Muscle of leg (tissue), 16 donors: ENCODE measurements around the gene OR52A1. TPM values are rescaled to one million over a fixed set of nuclear protein-coding genes. Genes with fewer than 3 reads are reported as not detected.

Experiments
- DNase-seq: peaks from one replicate; pipeline ENCODE4 v3.0.0; 2013
- H3K27ac ChIP-seq: one replicate; pipeline ENCODE4 v1.5.1; 2013; ENCODE audit warnings: mild to moderate bottlenecking, low read length, control low read depth
- H3K27me3 ChIP-seq: one replicate; pipeline ENCODE4 v1.6.1; 2013; ENCODE audit warnings: low read length; ENCODE audit not compliant: control insufficient read depth, insufficient read depth
- H3K36me3 ChIP-seq: one replicate; pipeline ENCODE4 v1.6.1; 2013; ENCODE audit warnings: low read length; ENCODE audit not compliant: control insufficient read depth, insufficient read depth
- H3K4me1 ChIP-seq: one replicate; pipeline ENCODE4 v1.6.1; 2013; ENCODE audit warnings: low read length; ENCODE audit not compliant: control insufficient read depth, insufficient read depth
- H3K4me3 ChIP-seq: one replicate; pipeline ENCODE4 v1.5.1; 2013; ENCODE audit warnings: low read length, control low read depth
- H3K9me3 ChIP-seq: replicated peaks from 2 replicates; pipeline ENCODE4 v1.6.1; 2013; ENCODE audit warnings: low read depth, low read length; ENCODE audit not compliant: control insufficient read depth
- WGBS: methylation state at CpG from one replicate; pipeline ENCODE4 v1.1.5; 2013; ENCODE audit warnings: missing lambda C conversion rate; ENCODE audit not compliant: insufficient coverage; 5-methylcytosine and 5-hydroxymethylcytosine counted together
- long read RNA-seq, 11 donors: transcript quantifications; one replicate each; lab custom pipeline, GENCODE V29; 2026
- polyA plus RNA-seq, 8 donors: library from polyadenylated mRNA; unstranded; fragments of 120-200 nt; gene quantifications; one replicate each; pipeline versions ENCODE4 v1.2.1 to v1.2.3, GENCODE V29; 2013; ENCODE audit warnings: inconsistent platforms in 1 of 8, low replicate concordance in 1 of 8; ENCODE audit not compliant: insufficient read length in 8 of 8, insufficient read depth in 1 of 8
- total RNA-seq: library from RNA; stranded (reverse); fragments of 120-200 nt; gene quantifications from one replicate; pipeline ENCODE4 v1.2.4, GENCODE V29; 2013

The OR52A1 gene
- not detected for total RNA-seq
- polyA plus RNA-seq, result under 1 TPM in 6 of 8 donors, not detected in 2; 0.01 to 0.03 (median 0.01) TPM
- long read RNA-seq, donor 1, result 0 reads
- long read RNA-seq, donor 2, result 0 reads
- long read RNA-seq, donor 3, result 0 reads
- long read RNA-seq, donor 4, result 0 reads
- long read RNA-seq, donor 5, result 0 reads
- long read RNA-seq, donor 6, result 0 reads
- long read RNA-seq, donor 7, result 0 reads
- long read RNA-seq, donor 8, result 0 reads
- long read RNA-seq, donor 9, result 0 reads
- long read RNA-seq, donor 10, result 0 reads
- long read RNA-seq, donor 11, result 0 reads

DNA sequence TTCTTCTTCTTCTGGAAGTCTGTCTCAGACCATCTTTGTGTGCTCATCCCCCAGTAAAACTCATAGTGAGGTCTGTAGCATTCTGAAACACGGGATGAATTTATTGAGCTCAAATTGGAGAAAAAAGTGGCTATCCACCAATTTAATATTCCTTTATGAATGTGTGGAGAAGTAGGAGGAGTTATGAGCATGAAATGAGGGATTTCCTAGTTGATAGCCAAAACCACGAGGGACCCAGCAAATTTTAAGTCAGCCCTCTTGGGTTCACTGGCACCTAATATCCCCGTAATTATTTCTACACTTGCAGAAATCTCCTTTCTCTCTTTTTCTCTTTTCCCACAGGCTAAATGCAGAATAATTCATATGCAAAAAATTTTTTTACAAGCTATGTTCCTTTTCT is at the start of gene OR52A1:
OR52A1 (minus strand) TSS at position 101 of the 400 bp plus-strand sequence. CDS start 2,388 bp downstream, outside the sequence.
- DNase-seq, result no peak
- no peaks in the 10 kb centered on the region for H3K9me3 ChIP-seq
- H3K36me3 ChIP-seq, result no peaks in the 10 kb centered on the region
- H3K27me3 ChIP-seq, result no peaks in the 10 kb centered on the region
- no peak within 1 kb of the TSS for H3K27ac ChIP-seq
- H3K4me3 ChIP-seq, result no peak within 1 kb of the TSS
- H3K4me1 ChIP-seq, result no peaks in the 10 kb centered on the region
- 100% methylated on average over 1 of the region's 3 CpGs for WGBS

DNA sequence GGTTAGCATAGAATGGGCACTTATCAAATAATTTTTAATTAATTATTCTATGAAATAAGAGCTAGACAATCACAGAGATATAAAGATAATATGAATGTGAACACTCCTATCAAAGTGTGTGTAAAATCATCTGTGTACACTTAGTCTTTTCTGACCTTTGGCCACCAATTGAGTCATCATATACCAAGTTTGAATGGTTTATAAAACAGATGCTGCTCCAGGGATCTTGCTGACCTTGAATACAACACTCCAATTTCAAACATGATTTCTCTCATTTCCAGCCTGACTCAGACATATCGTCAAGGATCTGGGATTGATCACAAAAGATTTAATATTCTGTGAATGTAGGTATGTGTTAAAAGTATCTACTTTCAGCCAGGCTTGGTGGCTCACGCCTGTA is 48.8 kb upstream of the OR52A1 start:
- H3K9me3 ChIP-seq, result no peaks in the 10 kb centered on the region
- H3K27ac ChIP-seq, result no peak overlapping the region
- H3K4me1 ChIP-seq, result no peaks in the 10 kb centered on the region
- H3K36me3 ChIP-seq, result no peaks in the 10 kb centered on the region
- H3K4me3 ChIP-seq, result no peak overlapping the region
- no peak for DNase-seq
- no peaks in the 10 kb centered on the region for H3K27me3 ChIP-seq
- WGBS, result no CpG with 5 or more reads among the region's 2 CpGs

DNA sequence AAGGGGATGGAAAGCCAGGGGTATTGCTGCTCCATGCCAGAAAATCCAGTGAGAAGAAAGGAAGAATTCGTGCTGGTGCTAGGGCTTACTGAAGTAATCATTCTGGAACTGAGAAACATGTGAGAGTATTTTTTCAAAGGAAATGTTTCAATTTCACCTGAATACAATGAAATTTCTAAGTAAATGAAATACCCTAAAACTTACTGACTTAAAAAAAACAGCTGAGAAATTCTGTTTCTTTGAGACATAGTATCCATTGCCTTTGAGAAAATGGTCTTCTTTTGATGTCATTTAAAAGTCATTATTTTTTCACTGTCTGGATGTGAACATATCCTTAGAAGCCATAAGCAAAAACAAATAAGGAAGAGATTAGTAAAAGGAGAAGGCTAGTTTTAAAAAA is 46.0 kb upstream of the OR52A1 start, which contains the start of gene OR51V1:
OR51V1 (minus strand) TSS at position 101 of the 400 bp plus-strand sequence; CDS start at position 101, 0 bp downstream.
- no peak for DNase-seq
- Histone ChIP-seq H3K9me3 (no peaks in the 10 kb centered on the region), H3K4me1 (no peaks in the 10 kb centered on the region), H3K27ac (no peak within 1 kb of the TSS), H3K36me3 (no peaks in the 10 kb centered on the region), H3K27me3 (no peaks in the 10 kb centered on the region), H3K4me3 (no peak within 1 kb of the TSS)
- WGBS, result 60% methylated on average over 1 of the region's 1 CpG

DNA sequence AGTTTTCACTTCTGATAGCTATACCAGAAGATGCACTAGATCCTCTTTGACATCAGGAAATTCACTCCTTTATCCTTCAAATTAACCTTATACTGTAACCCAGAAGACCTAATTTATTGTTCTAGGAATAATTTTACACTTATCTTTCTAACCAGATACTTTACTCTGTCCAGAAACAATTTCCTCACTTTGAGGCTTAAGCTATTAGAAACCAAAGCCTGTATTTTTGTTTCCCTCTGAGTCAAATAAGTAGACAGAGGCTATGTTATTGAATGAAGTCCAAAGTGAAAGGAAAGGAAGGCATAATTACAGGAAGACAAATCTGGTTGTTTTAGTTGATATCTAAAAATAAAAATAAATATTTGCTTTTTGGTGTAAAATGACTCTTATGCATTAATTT is 43.7 kb upstream of the OR52A1 start:
- H3K4me1 ChIP-seq, result no peaks in the 10 kb centered on the region
- no peak for DNase-seq
- no peaks in the 10 kb centered on the region for H3K9me3 ChIP-seq
- H3K4me3 ChIP-seq, result no peak overlapping the region
- no peak overlapping the region for H3K27ac ChIP-seq
- no peaks in the 10 kb centered on the region for H3K36me3 ChIP-seq
- no peaks in the 10 kb centered on the region for H3K27me3 ChIP-seq

DNA sequence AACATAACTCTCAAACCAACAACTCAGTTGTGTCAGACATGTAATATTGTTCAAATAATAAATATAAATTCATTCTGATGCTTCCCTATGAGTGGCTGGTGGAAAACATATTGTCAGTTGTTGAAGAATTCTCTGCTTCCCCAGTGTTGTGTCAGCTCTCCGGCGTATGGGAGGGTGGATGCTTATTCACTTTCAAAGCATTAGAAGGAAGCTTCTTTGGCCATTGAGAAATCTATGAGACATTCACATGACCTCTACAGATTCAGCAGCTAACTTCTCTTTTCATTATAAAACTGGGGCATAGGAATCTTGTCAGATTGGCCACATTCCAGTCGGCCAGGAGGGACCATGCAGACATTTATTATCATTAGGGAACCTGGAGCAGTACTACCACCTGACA is 43.0 kb upstream of the OR52A1 start:
- Histone ChIP-seq H3K4me3 (no peak overlapping the region), H3K9me3 (no peaks in the 10 kb centered on the region), H3K4me1 (no peaks in the 10 kb centered on the region), H3K27me3 (no peaks in the 10 kb centered on the region), H3K36me3 (no peaks in the 10 kb centered on the region), H3K27ac (no peak overlapping the region)
- no CpG with 5 or more reads among the region's 3 CpGs for WGBS
- DNase-seq, result peak; percentile 4

DNA sequence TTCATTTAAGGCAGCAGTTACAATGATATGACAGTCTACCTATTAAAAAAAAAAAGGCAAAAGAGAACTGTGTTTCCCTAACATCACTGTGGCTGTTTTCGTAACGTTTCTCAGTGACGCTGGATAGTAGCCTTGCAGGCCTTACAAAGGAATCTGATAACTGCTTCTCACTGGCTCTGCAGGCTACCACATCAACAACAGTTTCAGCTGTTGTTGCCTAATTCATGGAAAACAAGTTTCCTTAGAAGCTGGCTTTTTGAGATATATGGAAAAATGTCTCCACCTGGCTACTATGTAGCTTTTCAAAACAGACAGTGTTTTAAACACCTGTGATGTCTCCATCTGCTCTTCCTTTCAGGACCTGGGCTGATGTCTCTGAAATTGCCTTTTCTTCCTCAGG is 42.2 kb upstream of the OR52A1 start:
- H3K4me1 ChIP-seq, result no peaks in the 10 kb centered on the region
- DNase-seq, result no peak
- no peak overlapping the region for H3K4me3 ChIP-seq
- 34% methylated on average over 3 of the region's 3 CpGs for WGBS
- no peaks in the 10 kb centered on the region for H3K36me3 ChIP-seq
- no peaks in the 10 kb centered on the region for H3K9me3 ChIP-seq
- H3K27me3 ChIP-seq, result no peaks in the 10 kb centered on the region
- H3K27ac ChIP-seq, result no peak overlapping the region

DNA sequence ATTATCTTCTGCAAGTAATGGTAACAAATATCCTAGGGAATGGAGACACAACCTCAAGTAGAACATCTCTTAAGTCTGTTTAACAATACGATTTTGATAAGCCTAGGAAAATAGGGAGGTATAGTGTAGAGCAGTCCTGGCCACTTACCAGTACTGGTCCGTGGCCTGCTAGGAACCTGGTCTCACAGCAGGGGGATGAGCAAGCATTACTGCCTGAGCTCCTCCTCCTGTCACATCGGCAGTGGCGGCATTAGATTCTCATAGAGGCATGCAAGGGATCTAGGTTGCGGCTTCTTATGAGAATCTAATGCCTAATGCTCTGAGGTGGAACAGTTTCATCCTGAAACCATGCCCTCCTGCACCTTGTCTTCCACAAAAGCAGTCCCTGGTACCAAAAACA is 41.5 kb upstream of the OR52A1 start:
- H3K36me3 ChIP-seq, result no peaks in the 10 kb centered on the region
- DNase-seq, result no peak
- H3K9me3 ChIP-seq, result no peaks in the 10 kb centered on the region
- no peak overlapping the region for H3K27ac ChIP-seq
- H3K27me3 ChIP-seq, result no peaks in the 10 kb centered on the region
- WGBS, result 80% methylated on average over 1 of the region's 5 CpGs
- no peak overlapping the region for H3K4me3 ChIP-seq
- H3K4me1 ChIP-seq, result no peaks in the 10 kb centered on the region

DNA sequence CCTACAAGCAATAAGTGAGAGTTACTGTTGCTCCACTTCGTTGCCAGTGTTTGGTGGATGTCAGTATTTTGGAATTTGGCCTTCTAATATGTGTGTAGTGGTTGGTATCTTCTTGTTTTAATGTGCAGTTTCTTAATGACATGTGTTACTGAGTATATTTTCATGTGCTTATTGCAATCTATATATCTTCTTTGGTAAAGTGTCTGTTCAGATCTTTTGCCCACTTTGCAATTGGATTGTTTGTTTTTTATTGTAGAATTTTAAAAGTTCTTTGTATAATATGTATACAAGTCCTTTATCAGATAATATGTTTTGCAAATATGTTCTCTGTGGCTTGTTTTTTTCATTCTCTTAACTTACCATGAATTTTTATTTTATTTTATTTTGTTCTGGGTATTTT is 38.2 kb upstream of the OR52A1 start:
- H3K27ac ChIP-seq, result no peak overlapping the region
- no CpG with 5 or more reads among the region's 1 CpG for WGBS

DNA sequence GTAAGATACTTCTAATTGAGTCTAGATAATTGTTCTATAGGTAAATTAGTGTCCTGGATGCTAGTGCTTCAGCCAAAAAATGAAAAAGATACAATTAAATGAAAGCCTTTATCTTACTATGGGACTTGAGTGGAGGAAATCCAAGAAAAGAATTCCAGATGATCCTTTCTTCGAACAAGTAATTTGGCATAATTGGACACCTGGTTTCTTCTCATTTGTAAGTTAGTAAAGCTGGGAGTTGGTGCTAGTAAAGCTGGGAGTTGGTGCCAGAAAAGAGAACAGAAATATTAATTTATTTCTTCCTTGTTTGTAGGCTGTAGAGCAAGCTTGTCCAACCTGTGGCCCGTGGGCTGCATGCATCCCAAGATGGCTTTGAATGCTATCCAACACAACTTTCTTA is 33.6 kb upstream of the OR52A1 start:
- H3K27ac ChIP-seq, result no peak overlapping the region
- DNase-seq, result no peak
- H3K9me3 ChIP-seq, result peaks cover 4% of the 10 kb centered on the region
- H3K36me3 ChIP-seq, result no peaks in the 10 kb centered on the region
- H3K4me1 ChIP-seq, result no peaks in the 10 kb centered on the region
- no CpG with 5 or more reads among the region's 2 CpGs for WGBS
- H3K4me3 ChIP-seq, result no peak overlapping the region
- no peaks in the 10 kb centered on the region for H3K27me3 ChIP-seq

More for the DNA sequence above, 38.2 kb upstream of the OR52A1 start:
- H3K27me3 ChIP-seq, result no peaks in the 10 kb centered on the region
- no peak overlapping the region for H3K4me3 ChIP-seq
- no peak for DNase-seq
- H3K36me3 ChIP-seq, result no peaks in the 10 kb centered on the region
- no peaks in the 10 kb centered on the region for H3K4me1 ChIP-seq
- peaks cover 4% of the 10 kb centered on the region for H3K9me3 ChIP-seq

DNA sequence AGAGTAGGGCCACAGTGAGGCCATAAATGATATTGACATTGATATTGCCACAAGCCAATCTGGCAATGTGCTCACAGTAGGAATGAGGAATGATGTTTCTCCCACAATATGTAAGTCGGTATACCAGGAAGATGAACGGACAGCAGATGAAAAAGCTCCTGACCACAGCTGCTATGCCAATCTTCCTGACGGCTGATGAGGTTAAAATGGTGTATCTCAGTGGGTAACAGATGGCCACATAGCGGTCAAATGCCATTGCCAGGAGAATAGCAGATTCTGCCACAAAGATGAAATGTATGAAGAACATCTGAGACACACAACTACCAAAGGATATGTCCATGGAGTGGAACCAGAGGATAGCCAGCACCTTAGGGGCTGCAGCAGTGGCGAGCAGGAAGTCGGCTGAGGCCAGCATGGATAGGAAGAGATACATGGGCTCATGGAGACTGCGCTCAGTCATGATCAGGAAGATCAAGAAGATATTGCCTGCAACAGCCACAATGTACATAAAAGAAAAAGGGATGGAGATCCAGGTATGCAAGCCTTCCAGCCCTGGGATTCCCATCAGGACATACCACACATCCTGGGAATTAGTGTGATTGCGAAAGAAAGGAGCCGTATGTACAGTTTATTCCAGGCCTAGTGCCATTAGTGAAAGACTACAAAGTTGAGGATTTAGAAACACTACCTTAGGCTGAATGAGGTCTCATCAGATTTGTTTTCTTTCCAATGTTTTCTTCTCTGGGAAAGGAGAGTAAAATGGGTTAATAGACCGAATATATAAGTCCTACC is 23.7 kb upstream of the OR52A1 start:
- Histone ChIP-seq H3K27ac (no peak overlapping the region), H3K9me3 (no peaks in the 10 kb centered on the region), H3K4me3 (no peak overlapping the region), H3K4me1 (no peaks in the 10 kb centered on the region), H3K27me3 (no peaks in the 10 kb centered on the region), H3K36me3 (no peaks in the 10 kb centered on the region)
- 83% methylated on average over 5 of the region's 10 CpGs for WGBS
- DNase-seq, result no peak
